Activated CD4-positive, alpha-beta T cell treated with anti-CD3 and anti-CD28 coated beads, Interleukin-2, amount 10 ng/mL, durations not matched to agents 24 days and 14 days (primary cell): ENCODE measurements around the gene DNAH8. TPM values are rescaled to one million over a fixed set of nuclear protein-coding genes. Genes with fewer than 3 reads are reported as not detected.

ENCODE experiments used
- DNase-seq: peaks from one replicate; pipeline ENCODE4 v3.0.0; 2022
- H3K27ac Mint-ChIP-seq: one replicate; pipeline ENCODE4 v1.8.0; 2022; ENCODE audit warnings: mild to moderate bottlenecking, mixed read lengths
- H3K27me3 Mint-ChIP-seq: one replicate; pipeline ENCODE4 v1.8.0; 2022; ENCODE audit warnings: mixed read lengths
- H3K36me3 Mint-ChIP-seq: one replicate; pipeline ENCODE4 v1.8.0; 2022; ENCODE audit warnings: low read depth, mild to moderate bottlenecking, mixed read lengths
- H3K4me1 Mint-ChIP-seq: one replicate; pipeline ENCODE4 v1.8.0; 2021; ENCODE audit warnings: mixed read lengths
- H3K4me3 Mint-ChIP-seq: one replicate; pipeline ENCODE4 v1.8.0; 2022; ENCODE audit warnings: mild to moderate bottlenecking, moderate library complexity, mixed read lengths
- H3K9me3 Mint-ChIP-seq: one replicate; pipeline ENCODE4 v1.8.0; 2021; ENCODE audit warnings: mixed read lengths
- intact Hi-C: fragments of 100-400 bp; cut with micrococcal nuclease; formaldehyde crosslinking; loops from one replicate; pipeline ENCODE4 v1.15.1; 2023
- total RNA-seq: library from RNA; stranded (reverse); gene quantifications from 2 replicates; pipeline ENCODE4 v1.2.3, GENCODE V29; 2022

DNAH8 gene
- total RNA-seq, result 0.02 TPM in 1 of 2 replicates, not detected in the other

- peaks cover 32% of the 10 kb centered on the region for H3K4me1 Mint-ChIP-seq
- H3K9me3 Mint-ChIP-seq, result no peaks in the 10 kb centered on the region
- H3K27me3 Mint-ChIP-seq, result peaks cover 24% of the 10 kb centered on the region
- intact Hi-C loops, result loop anchor here (2.0 to 5.0 kb wide), 2 partner anchors 42 to 143 kb away; no protein-coding TSS in a partner anchor
- H3K4me3 Mint-ChIP-seq, result peak within 1 kb of the TSS; percentile 70
- H3K27ac Mint-ChIP-seq, result peak within 1 kb of the TSS; percentile 91
- no peaks in the 10 kb centered on the region for H3K36me3 Mint-ChIP-seq
- DNase-seq, result peak; percentile 73
These were observed at the start of gene DNAH8 for GRCh38 chr6:38715016-38715689. Gene DNAH8, plus strand, starts transcription at chr6:38715311. Its CDS starts 7,499 bp downstream, at chr6:38722810.

GRCh38 chr6:38671885-38672467 lies 43.1 kb upstream of the DNAH8 start:
- Mint-ChIP-seq H3K4me1 (peaks cover 27% of the 10 kb centered on the region), H3K27ac (no peak overlapping the region), H3K4me3 (no peak overlapping the region), H3K27me3 (no peaks in the 10 kb centered on the region), H3K9me3 (no peaks in the 10 kb centered on the region), H3K36me3 (peaks cover 33% of the 10 kb centered on the region)
- intact Hi-C loops, result loop anchor here (2.0 to 5.0 kb wide), 3 partner anchors 35 to 180 kb away; partner anchors contain the start of genes BTBD9 and DNAH8
- DNase-seq, result peak; percentile 81

- Mint-ChIP-seq H3K4me1 (peaks cover 33% of the 10 kb centered on the region), H3K36me3 (peaks cover 43% of the 10 kb centered on the region), H3K9me3 (no peaks in the 10 kb centered on the region), H3K27ac (peak overlapping the region; percentile 29), H3K27me3 (no peaks in the 10 kb centered on the region), H3K4me3 (peak overlapping the region; percentile 29)
- intact Hi-C loops, result loop anchor here (2.0 to 5.0 kb wide), 3 partner anchors 36 to 181 kb away; partner anchors contain the start of genes BTBD9 and DNAH8
- DNase-seq, result peak; percentile 65
These were observed 41.5 kb upstream of the DNAH8 start for GRCh38 chr6:38673397-38674165.

- Mint-ChIP-seq H3K27me3 (no peaks in the 10 kb centered on the region), H3K27ac (no peak overlapping the region), H3K4me3 (no peak overlapping the region), H3K36me3 (peaks cover 56% of the 10 kb centered on the region), H3K9me3 (no peaks in the 10 kb centered on the region), H3K4me1 (peaks cover 33% of the 10 kb centered on the region)
- intact Hi-C loops, result no loop called here
- DNase-seq, result no peak
These were observed 38.7 kb upstream of the DNAH8 start for GRCh38 chr6:38676236-38676973.

- Mint-ChIP-seq H3K9me3 (no peaks in the 10 kb centered on the region), H3K36me3 (peaks cover 61% of the 10 kb centered on the region), H3K4me3 (no peak overlapping the region), H3K4me1 (peaks cover 31% of the 10 kb centered on the region), H3K27ac (no peak overlapping the region), H3K27me3 (no peaks in the 10 kb centered on the region)
- intact Hi-C loops, result no loop called here
- no peak for DNase-seq
These were observed 38.1 kb upstream of the DNAH8 start for GRCh38 chr6:38676974-38677544.

GRCh38 chr6:38678178-38678760 lies 36.8 kb upstream of the DNAH8 start:
- no peak for DNase-seq
- Mint-ChIP-seq H3K36me3 (peaks cover 65% of the 10 kb centered on the region), H3K9me3 (no peaks in the 10 kb centered on the region), H3K27me3 (no peaks in the 10 kb centered on the region), H3K4me3 (no peak overlapping the region), H3K27ac (peak overlapping the region; percentile 36), H3K4me1 (peaks cover 25% of the 10 kb centered on the region)
- intact Hi-C loops, result no loop called here

- Mint-ChIP-seq H3K27ac (no peak overlapping the region), H3K9me3 (no peaks in the 10 kb centered on the region), H3K27me3 (no peaks in the 10 kb centered on the region), H3K4me1 (peaks cover 16% of the 10 kb centered on the region), H3K4me3 (no peak overlapping the region), H3K36me3 (peaks cover 61% of the 10 kb centered on the region)
- no peak for DNase-seq
- intact Hi-C loops, result no loop called here
These were observed 35.4 kb upstream of the DNAH8 start for GRCh38 chr6:38679668-38680067.

GRCh38 chr6:38681850-38682249 lies 33.3 kb upstream of the DNAH8 start:
- no peaks in the 10 kb centered on the region for H3K27me3 Mint-ChIP-seq
- no peak overlapping the region for H3K4me3 Mint-ChIP-seq
- intact Hi-C loops, result no loop called here
- H3K4me1 Mint-ChIP-seq, result peaks cover 12% of the 10 kb centered on the region
- peaks cover 44% of the 10 kb centered on the region for H3K36me3 Mint-ChIP-seq
- no peak overlapping the region for H3K27ac Mint-ChIP-seq
- no peak for DNase-seq
- no peaks in the 10 kb centered on the region for H3K9me3 Mint-ChIP-seq

GRCh38 chr6:38684237-38684636 lies 30.9 kb upstream of the DNAH8 start:
- H3K9me3 Mint-ChIP-seq, result no peaks in the 10 kb centered on the region
- no peaks in the 10 kb centered on the region for H3K27me3 Mint-ChIP-seq
- DNase-seq, result no peak
- no peak overlapping the region for H3K27ac Mint-ChIP-seq
- intact Hi-C loops, result no loop called here
- H3K4me1 Mint-ChIP-seq, result peaks cover 14% of the 10 kb centered on the region
- peaks cover 32% of the 10 kb centered on the region for H3K36me3 Mint-ChIP-seq
- H3K4me3 Mint-ChIP-seq, result no peak overlapping the region

- Mint-ChIP-seq H3K27ac (no peak overlapping the region), H3K36me3 (peaks cover 30% of the 10 kb centered on the region), H3K4me1 (peaks cover 17% of the 10 kb centered on the region), H3K27me3 (no peaks in the 10 kb centered on the region), H3K9me3 (no peaks in the 10 kb centered on the region), H3K4me3 (no peak overlapping the region)
- intact Hi-C loops, result no loop called here
- DNase-seq, result no peak
These were observed 30.2 kb upstream of the DNAH8 start for GRCh38 chr6:38684904-38685303.

GRCh38 chr6:38686270-38687042 lies 28.7 kb upstream of the DNAH8 start:
- Mint-ChIP-seq H3K4me3 (no peak overlapping the region), H3K36me3 (peaks cover 26% of the 10 kb centered on the region), H3K27ac (no peak overlapping the region)

GRCh38 chr6:38687043-38687353 lies 28.1 kb upstream of the DNAH8 start:
- Mint-ChIP-seq H3K27ac (no peak overlapping the region), H3K4me3 (no peak overlapping the region), H3K27me3 (no peaks in the 10 kb centered on the region), H3K36me3 (peaks cover 23% of the 10 kb centered on the region), H3K9me3 (no peaks in the 10 kb centered on the region), H3K4me1 (peaks cover 19% of the 10 kb centered on the region)
- DNase-seq, result no peak
- intact Hi-C loops, result no loop called here

More at GRCh38 chr6:38686270-38687042, 28.7 kb upstream of the DNAH8 start:
- no peak for DNase-seq
- Mint-ChIP-seq H3K9me3 (no peaks in the 10 kb centered on the region), H3K4me1 (peaks cover 17% of the 10 kb centered on the region), H3K27me3 (no peaks in the 10 kb centered on the region)
- intact Hi-C loops, result no loop called here
